ENCODE results near the gene PFKFB1.

DNA sequence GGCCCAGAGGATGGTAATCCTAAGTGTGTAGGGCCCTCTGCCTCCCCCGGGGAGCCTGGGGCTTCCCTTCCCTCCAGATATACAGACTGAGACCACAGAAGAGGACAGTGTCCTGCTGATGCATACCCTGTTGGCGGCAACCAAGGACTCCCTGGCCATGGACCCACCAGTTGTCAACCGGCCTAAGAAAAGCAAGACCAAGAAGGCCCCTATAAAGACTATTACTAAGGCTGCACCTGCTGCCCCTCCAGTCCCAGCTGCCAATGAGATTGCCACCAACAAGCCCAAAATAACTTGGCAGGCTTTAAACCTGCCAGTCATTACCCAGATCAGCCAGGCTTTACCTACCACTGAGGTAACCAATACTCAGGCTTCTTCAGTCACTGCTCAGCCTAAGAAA is 71.4 kb downstream of the PFKFB1 start:
- no peak for TF ChIP-seq POLR2A (IDR thresholded peaks at IDR 0.05; ENCODE audit: low read length)
- TF ChIP-seq GATA1 (IDR thresholded peaks at IDR 0.05; ENCODE audit: low read depth, low read length): no peak

Measured in erythroblast (primary cell).